Activated CD4-positive, alpha-beta T cell treated with anti-CD3 and anti-CD28 coated beads, Interleukin-2, amount 50 U/mL, for 48 hours (primary cell): ENCODE measurements around the gene FGD3.

Experiments
- DNase-seq, 2 experiments: peaks; one replicate each; pipeline ENCODE4 v3.0.0-alpha.2; 2020

Gene FGD3

DNA sequence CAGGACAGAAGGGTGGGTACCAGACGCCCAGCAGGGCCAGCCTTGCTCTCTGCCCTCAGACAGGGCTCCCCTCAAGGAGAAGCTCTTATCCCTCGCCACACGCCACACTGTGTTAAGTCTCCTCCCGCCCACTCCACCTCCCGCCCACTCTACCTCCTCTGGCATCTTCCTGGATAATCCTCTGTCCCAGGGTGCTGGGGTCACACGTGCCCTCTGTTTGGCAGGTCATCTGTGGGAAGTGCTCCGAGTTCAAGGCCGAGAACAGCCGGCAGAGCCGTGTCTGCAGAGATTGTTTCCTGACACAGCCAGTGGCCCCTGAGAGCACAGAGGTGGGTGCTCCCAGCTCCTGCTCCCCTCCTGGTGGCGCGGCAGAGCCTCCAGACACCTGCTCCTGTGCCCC lies 85.2 kb downstream of the FGD3 start:
- no peak for DNase-seq

- DNase-seq = no peak
Measured at GRCh38 chr9:93033531-93033930, 86.2 kb downstream of the FGD3 start.

- no peak for DNase-seq
Measured at GRCh38 chr9:93035106-93035660, 87.9 kb downstream of the FGD3 start.

- DNase-seq = no peak
Measured at GRCh38 chr9:93035821-93036351, 88.6 kb downstream of the FGD3 start.

- no peak for DNase-seq
Measured at GRCh38 chr9:93036887-93037475, 89.7 kb downstream of the FGD3 start.

DNA sequence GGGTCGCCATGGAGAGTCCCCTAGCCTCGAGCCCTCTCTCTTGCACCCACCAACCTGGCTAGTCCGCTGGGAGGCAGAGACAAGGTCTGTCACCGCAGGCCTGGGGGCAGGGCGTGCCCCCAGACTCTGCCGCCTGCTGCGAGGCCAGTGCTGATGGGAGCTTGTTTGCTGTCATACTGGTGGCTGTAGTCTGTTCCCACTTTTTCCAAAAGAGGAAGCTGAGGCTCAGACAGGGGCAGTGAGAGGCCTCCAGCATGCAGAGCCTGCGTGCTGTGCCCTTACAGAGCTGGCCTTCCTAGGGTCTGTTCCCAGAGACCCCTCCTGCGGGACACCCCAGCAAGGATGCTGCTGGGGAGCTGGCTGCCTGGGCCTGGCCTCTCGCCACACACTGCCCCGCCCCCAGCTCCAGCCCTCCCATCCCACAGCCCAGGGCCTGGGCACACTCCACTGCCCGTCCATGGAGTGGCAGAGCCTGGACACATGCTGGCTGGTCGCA lies 90.2 kb downstream of the FGD3 start:
- no peak for DNase-seq

DNA sequence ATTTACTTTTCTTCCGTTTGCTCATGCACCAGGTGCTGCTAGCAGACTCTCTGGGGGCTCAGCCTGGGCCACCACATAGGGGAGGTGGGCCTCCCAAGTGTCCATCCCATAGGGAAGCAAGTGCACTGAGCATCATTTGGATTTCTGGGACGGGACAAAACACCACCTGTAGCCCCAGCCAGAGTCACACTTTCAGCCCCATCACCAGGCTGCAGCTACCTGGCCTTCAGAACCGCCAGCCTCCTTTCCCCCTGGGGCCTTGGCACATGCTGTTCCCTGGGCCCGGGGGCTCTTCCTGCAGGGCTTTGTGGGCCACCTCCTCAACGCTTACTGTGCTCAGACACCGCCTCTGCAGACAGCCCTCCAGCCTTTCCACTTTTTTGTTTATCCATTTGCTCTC lies 91.6 kb downstream of the FGD3 start:
- no peak for DNase-seq

DNA sequence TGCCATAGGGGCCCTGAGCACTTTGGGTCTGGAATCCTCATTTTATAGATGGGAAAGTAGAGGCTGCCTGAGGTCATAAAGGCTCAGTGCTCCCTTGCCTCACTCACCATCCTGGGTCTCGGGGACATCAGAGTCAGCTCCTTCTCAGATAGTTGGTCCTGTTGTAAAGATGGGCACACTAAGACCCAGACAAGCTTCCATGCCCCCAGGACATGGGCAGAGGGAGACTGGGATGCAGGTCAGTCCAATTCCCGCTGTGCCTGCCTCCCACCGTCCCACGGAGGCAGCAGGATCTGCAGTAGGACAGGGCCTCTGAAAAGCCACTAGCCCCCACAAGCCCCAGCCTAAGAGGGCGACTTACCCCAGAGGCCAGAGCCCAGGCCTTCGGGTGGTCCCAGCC lies 92.1 kb downstream of the FGD3 start:
- no peak for DNase-seq

GRCh38 chr9:93039976-93040375 lies 92.7 kb downstream of the FGD3 start:
- no peak for DNase-seq

DNA sequence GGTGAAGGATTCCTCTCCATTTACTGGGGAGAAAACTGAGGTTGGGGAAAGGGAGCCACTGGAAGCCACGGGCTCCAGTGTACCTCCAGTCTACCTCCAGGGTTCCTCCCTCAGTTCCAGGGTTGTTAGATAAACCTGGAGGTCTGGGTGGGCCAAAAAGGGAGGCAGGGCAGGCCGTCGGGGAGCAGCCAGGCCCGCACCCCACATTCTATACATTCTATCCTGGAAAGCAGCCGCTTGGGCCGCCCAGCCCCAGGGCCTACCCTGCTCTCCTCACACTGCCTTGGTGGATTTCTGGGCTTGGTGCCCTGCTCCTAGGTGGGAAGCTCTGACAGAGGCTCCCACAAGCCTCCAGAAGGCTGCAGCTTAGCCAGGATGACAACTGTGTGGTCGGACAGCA lies 93.1 kb downstream of the FGD3 start:
- DNase-seq = no peak

- peak in 1 of 2 experiments; percentile 44 for DNase-seq
Measured at GRCh38 chr9:93041108-93041802, 93.9 kb downstream of the FGD3 start.

- DNase-seq = no peak
Measured at GRCh38 chr9:93043122-93043521, 95.8 kb downstream of the FGD3 start.

GRCh38 chr9:93045521-93045920 lies 98.2 kb downstream of the FGD3 start:
- no peak for DNase-seq

DNA sequence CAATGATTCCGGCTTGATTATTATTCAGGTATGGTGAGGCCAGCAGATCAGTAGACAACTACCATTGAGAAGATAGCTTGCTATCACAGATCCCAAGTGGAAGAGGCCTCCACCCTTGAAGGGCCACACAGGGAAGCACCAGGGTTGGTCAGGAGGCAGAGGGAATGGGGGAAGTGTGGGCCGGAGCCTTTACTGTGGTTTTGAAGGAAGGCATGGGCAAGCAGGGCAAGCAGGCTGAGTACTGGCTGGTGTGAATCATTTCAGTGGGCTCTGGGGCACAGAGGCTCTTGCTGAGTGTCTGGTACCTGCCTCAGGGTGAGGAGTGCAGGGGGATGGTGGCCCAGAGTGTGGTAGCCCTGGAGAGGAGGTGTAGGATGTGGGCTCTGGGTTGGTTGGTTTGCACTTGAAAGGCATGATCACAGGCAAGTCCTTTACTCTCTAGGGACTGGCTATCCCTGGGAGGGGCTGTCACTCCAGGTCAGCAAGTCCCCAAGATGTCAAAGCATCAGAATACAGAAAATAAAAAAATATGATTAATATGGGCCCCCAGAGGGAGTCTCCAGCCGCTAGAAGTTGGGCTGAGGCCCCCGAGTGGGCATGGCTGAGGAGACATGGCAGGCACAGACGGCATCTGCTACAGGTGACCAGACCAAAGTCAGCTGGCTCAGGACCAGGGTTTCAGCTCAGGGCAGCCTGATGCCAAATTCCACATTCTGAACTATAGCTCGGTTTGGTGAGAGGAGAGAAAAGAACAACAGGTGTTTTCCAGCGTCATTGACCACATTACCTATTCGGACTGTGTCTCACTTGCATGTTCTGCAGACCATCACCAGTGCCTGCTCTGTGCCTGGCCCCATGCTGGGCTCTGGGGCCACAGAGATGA lies 101.5 kb downstream of the FGD3 start:
- DNase-seq = no peak

- DNase-seq = no peak
Measured at GRCh38 chr9:93049491-93049890, 102.2 kb downstream of the FGD3 start.

DNA sequence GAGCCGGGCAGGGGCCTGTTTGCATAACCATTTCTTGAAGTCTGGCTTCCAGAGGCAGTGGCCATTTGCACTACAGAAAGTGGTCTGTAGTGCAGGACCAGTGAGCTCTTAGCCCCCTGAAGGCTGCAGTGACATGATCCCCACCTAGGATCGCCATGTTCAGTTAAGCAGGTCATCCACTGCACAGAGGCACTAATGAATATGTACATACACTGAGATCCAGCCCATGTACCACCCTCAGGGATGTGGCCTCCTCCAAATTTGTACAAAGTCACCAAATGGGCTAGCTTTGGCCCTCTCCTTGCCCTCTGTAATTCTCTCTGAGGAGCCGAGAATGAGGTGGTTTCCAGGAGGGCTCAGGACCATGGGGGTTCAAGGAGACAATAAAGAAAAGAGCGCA lies 102.9 kb downstream of the FGD3 start:
- DNase-seq = no peak

GRCh38 chr9:93051680-93052089 lies 104.4 kb downstream of the FGD3 start:
- DNase-seq = no peak

DNA sequence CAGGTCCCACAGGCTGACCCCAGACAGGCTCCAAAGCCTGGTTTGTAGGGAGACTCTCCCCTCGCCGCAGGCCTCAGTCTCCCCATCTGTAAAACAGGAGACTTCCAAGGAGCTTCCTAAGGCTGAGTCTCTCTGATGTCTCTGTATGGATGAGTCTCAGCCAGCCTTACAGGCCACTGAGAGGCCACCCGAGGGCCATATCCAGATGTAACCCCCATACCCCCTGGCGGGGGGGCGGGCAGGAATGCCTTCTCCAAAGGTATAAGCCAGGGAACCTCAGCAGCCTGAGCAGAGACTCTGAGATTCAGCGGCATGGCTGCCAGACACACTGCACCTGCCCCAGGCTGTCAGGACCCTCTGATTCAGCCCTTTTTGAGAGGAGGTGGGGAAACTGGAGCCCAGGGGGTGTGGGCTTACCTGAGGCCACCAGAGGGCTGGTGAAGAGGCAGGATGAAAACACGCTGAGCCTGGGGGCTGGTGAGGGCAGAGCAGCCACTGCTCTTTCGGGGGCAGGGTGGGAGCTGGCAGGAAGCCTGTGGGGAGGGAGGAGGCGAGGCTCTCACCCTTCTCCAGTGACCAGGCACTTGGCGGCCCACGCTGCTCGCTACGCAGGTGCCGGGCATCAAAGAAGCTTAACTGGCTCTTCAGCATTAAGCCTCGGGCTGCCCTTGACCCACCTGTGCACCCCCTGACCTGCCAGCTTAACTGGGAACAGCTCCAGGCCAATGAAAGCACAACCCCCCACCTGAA lies 105.6 kb downstream of the FGD3 start:
- DNase-seq = no peak

- no peak for DNase-seq
Measured at GRCh38 chr9:93053781-93054331, 106.5 kb downstream of the FGD3 start.

DNA sequence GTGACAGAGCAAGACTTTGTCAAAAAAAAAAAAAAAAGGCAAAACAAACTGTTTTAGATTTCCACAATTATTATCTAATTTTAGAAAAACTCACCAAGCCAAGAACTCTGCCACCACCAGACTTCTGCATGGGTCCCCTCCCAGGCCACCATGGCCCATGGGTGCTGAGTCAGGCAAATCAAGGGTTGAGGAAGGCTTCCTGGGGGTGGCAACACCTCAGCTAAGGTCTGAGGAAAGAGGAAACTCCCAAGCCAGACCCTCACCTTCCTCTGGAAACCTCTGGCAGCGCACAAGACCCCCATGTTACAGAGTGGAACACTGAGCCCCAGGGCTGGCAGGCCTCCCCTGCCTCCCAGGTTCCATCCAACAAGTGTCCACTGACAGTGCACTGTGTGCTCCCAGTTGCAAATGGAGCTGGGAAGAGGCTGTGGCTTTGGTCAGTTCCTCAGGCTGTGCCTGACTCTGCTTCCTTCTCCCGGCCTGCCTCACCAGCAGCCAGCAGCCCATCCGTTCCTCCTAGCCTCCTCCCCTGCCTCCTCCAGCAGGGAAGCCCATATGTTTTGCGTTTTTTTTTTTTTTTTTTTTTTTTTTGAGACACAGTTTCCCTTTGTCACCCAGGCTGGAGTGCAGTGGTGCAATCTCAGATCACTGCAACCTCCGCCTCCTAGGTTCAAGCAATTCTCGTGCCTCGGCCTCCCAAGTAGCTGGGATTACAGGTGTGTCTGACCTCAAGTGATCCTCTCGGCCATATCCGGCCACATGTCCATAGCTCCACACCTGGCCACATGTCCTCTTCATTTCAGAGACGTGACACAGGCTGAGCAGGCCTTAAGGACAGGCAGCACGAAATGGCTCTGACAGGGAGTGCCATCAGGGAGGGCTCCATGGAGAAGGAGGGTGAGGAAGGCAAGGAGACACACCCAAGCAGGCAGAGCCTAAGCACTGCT lies 107.7 kb downstream of the FGD3 start:
- no peak for DNase-seq
